T-helper 1 cell treated with Interleukin-12 subunit alpha and Interleukin-12 subunit beta and Interleukin-4 antibody, amounts not matched to agents 30 ng/mL and 1 ng/mL, for 36 hours (primary cell): Measurements from ENCODE around the gene NUDT4. TPM values are rescaled to one million over a fixed set of nuclear protein-coding genes. Genes with fewer than 3 reads are reported as not detected.
"Not testable (repeated sequence)": the region's sequence is repeated elsewhere in the genome, so short reads cannot be mapped to it uniquely, and the experiment has no call there.

Source experiments
- intact Hi-C: fragments of 100-400 bp; cut with micrococcal nuclease; formaldehyde crosslinking; loops from one replicate; pipeline ENCODE4 v1.15.1; 2024
- total RNA-seq: library from RNA; stranded (reverse); gene quantifications from 2 replicates; pipeline ENCODE4 v1.2.3, GENCODE V29; 2022

The NUDT4 gene
- total RNA-seq, 1 donor from 2014 or later: 41.0 TPM

DNA sequence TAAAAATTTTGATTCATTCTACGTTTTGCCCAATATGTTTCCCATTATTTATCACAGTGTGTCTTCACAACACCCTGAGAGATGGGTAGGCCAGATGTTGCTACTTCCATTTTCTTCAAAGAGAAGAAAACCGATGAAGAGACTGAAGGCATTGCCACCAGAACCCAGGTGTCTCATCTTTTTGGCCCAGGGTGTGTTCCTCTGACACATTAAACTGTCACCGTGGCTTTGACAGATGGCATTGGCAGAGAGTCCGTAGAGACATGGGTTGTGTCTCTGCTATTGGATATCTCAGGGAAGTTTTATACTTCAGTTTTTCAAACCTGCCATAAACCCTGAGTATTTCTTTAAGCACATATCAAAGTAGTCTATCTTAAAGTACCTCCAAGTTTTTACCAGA, 11.3 kb upstream of the NUDT4 start:
- intact Hi-C loops: no loop called here

DNA sequence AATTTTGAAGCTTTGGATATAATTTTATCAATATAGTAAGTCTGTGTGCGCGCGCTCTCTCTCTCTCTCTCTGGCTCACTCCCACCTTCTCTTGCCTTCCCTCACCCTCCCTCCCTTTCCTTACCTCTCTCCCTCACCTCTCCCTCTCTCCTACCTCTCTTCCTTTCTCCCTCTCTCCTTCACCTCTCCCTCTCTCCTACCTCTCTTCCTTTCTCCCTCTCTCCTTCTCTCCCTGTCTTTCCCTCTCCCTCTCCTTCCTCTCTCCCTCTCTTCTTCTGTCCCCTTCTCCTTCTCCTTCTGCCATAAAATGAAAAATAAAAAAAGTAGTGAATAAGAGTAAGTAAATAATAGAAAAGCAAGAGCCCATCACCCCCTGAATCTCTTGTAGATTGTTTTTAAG, 9.0 kb upstream of the NUDT4 start:
- intact Hi-C loops: no loop called here

DNA sequence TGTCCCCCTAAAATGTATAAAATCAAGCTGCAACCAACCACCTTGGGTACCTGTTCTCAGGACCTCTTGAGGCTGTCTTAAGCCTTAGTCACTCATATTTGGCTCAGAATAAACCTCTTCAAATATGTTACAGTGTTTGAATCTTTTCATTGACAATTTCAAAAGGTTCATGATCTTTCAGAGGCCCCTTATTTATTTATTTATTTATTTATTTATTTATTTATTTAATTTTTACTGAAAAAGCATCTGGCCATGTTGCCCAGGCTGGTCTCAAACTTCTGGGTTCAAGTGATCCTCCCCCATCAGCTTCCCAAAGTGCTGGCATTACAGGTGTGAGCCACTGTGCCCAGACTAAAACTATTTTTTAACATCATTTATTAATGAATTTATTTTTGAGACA, 8.2 kb upstream of the NUDT4 start:
- intact Hi-C loops: no loop called here

DNA sequence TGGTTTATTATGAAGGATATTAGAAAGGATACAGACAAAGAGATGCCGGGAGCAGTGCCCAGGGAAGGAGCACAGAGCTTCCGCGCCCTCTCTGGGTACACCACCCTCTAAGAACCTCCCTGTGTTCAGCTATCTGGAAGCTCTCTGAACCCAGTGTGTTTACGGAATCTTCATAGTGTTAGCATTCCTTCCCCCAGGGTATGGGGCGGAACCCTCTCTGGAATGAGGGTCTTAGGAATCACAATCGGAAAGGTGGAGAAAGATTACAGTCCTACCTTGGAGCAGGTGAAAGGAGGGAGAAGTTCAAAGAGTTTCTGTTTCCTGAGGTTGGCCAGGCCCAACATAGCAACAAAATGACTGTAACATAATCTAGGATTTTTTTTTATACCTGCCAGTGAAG, 6.8 kb upstream of the NUDT4 start:
- intact Hi-C loops: loop anchor here (10.0 kb wide), 1 partner anchor 776 kb away; no protein-coding TSS in a partner anchor

DNA sequence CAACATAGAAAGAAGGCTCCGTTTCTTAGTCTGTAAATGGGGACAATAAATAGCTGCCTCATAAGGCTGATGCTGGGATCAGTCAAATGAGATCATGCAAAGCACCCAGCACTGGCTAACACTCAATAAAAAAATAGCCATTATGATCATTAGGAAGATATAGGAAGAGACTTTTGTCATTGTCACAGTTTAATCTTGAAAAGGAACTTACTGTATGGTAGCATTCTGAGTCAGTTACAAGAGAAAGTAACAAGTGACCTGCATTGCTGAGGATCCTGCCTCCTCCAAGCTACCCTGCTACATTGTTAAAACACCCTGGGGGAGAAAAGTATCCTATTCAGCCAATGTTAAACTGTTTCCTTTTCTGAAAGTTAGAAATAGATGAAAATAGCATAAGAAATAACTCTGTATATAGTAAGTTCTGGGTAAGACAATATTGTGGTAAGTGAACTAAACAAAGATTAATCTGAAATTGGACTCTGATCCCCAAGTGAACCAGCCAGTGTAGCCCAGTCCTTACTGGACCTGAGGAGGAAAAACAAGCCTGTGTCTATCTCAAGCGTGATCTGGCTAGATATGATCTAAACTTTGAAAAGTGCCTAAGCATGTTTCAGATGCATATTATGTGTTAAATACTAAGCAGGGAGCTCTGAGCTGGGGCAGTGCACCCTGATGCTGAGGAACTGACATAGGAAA, 3.6 kb upstream of the NUDT4 start:
- intact Hi-C loops: loop anchor here (10.0 kb wide), 1 partner anchor 779 kb away; no protein-coding TSS in a partner anchor

DNA sequence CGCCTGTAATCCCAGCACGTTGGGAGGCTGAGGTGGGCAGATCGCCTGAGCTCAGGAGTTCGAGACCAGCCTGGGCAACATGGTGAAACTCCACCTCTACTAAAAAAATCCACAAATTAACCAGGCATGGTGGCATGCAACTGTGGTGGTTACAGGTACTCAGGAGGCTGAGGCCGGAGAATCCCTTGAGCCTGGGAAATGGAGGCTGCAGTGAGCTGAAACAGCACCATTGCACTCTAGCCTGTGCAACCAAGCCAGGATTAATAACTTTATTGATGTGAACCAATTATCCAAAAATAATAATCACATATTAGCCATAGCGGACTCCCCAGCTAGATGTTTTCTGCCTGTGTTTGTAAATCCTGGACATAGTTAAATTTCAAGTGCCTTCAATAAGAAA, 1.8 kb upstream of the NUDT4 start:
- intact Hi-C loops: loop anchor here (2.0 to 10.0 kb wide), 4 partner anchors 214 to 1841 kb away; partner anchors contain the start of genes FGD6, NR2C1 and VEZT

DNA sequence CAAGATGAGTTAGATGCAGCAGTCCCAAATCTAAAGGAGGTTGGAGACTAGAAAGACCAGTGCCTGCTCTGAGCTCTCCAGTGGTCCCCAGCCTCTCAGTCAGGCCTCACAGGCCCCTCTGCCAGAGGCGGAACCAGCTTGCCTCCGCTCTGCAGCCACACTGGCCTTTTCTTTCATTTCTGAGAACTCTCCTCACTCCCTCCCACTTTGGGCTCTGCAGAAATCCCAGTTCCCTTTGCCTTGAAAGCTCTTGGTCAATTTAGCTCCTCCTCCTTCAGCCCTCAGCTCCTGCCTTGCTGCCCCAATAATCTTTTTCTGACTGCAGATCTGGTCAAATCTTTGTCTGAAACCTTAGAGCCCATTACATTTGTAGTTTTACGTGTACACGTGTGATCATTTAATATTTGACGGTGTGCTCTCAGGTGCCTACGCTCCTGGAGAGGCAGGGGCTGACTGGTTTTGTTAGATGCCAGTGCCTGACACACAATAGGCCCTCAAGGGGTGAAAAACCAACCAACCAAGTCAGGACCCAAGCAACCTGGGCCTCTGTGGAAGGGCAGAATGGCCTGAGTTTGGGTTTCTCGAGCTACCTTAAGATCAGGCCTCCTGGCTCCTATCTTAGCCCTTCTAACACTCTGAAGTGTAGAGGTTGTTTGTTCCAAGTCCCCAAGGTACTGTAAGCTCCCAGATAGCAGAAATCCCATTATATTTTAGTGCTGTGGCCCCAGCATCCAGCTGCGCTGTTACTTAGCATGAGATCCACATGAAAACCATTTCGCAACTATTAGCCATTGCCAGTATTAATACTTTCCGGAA, 1.1 kb upstream of the NUDT4 start:
- intact Hi-C loops: loop anchor here (1.0 to 10.0 kb wide), 12 partner anchors 66 to 1840 kb away; partner anchors contain the start of genes CEP83, CRADD, EEA1 and FGD6

DNA sequence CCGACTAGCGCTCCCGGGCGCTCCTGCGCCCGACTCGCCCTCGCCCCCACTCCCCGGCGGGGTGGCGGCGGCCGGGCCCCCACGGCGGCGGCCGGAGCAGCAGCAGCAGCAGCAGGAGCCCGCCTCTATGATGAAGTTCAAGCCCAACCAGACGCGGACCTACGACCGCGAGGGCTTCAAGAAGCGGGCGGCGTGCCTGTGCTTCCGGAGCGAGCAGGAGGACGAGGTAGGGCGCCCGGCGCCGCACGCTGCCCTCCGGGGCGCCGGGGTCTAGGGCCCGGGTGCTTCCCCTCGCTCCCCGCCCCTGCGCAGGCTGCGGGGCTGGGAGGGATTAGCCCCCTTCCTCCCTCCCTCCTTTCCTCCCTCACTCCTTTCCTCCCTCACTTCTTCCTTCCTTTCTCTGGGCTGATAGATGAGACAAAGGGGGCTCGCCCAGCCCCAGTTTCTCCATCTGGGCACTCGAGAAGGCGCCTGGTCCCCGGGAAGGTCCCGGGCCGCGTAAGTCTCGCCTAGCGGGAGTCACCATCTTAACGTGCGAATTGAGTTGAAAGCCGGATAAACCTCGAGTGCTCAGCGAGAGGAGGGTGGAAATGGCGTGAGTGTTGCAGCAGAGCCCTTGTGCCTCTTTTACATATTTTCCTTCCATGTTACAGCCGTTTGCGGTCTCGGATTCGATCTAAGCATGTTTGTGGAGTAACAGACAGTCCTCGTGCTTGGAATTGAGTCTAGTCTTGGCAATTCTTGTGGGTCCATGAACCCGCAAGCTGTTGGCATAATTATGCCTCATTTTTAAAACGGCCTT, 672 bp downstream of the NUDT4 start:
- intact Hi-C loops: loop anchor here (1.0 to 10.0 kb wide), 7 partner anchors 18 to 1694 kb away; partner anchors contain the start of gene NR2C1

DNA sequence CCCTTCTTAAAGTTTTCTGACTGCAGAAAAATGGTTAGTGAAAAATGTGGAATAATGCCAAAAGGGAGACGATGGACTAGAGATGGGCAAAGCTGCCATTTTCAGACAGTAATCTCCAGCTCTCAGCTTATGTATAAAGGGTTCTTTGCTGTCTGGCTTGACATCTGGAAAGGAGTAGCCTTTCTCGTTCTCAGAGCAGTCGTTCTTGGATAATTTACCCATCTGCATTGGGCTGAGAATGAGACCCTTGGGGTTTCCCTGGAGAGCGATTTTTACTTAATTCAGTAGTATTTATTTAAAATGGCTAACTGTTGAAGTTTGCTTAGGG, 1.2 kb downstream of the NUDT4 start:
- intact Hi-C loops: loop anchor here (1.0 to 10.0 kb wide), 8 partner anchors 17 to 1693 kb away; partner anchors contain the start of gene NR2C1

DNA sequence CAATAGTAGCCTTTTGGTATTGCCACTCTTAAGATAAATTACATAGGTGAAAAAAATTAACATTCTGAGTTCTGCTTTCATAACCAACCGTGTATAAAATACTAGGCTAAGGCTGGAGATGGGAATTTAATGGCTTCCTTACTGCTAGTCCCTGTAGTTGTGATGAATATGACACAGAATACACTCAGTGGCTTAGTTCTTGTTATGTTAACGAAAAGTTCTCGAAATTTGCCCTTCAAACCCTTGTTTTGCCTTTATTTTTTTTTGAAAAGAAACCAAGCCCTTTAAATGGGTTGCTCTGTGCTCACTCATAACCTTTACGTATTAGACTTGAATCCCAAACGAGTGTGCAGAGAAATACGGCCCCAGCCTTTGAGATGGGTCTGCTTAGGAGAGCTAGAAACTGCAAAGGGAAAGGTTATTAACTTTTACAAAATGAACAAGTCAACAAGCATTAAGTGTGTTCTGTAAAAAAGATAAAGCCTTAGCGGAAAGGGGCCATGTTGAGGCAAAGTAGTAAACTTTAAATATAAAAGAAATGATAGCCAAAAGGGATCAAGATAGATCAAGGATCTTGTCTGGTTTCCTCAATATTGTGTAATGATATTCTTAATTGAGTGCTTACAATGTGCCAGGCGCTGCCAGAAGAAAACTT, 1.7 kb downstream of the NUDT4 start:
- intact Hi-C loops: loop anchor here (1.0 to 10.0 kb wide), 5 partner anchors 217 to 1693 kb away; partner anchors contain the start of gene NR2C1

DNA sequence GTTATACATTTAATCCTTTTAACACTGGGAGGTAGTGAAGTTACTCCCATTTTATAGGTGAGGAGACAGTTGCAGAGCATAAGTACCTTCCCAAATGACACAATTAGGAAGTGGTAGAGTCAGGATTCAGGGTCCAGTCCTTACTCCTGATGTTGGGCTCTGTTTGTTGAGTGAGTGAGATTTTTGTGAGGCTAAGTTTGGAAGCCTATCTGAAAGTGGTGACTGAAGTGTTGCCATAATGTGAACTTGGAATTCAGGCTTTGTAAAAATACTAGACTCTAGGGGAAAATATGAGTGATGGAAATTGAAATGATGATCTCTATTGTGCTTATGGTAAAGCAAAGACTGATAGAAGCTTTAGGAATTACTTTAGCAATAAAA, 2.2 kb downstream of the NUDT4 start:
- intact Hi-C loops: loop anchor here (1.0 to 10.0 kb wide), 9 partner anchors 8 to 1692 kb away; partner anchors contain the start of gene NR2C1

DNA sequence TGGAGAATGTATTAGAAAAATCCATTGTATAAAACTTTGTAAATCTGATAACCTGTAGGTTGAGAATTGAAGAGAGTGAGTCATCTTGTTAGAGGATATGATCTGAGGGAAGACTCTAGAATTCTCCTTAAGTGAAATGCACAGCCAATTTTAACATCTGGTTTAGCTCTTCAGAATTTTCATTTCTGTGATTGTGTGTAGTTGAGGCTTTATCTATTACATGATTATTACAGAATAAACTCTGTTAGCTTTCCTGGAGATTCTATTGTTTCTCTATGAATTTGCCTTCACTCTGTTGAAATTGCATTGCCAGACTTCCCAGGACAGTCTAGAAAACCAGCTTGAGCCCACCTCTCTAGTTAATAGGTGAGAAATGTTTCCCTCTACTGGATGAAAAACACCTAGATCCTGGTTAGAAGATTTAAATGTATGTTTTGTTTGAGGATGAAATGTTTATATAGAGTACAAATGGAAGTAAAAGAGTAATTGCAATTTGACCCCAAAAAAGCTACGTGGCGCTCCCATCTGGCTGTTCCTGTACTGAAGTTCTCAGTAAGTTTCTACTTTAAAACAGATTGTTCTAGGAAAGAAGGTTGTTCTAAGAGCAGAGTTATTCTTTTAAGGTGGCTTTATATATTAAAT, 2.9 kb downstream of the NUDT4 start:
- intact Hi-C loops: loop anchor here (1.0 kb wide), 4 partner anchors 8 to 393 kb away; no protein-coding TSS in a partner anchor

DNA sequence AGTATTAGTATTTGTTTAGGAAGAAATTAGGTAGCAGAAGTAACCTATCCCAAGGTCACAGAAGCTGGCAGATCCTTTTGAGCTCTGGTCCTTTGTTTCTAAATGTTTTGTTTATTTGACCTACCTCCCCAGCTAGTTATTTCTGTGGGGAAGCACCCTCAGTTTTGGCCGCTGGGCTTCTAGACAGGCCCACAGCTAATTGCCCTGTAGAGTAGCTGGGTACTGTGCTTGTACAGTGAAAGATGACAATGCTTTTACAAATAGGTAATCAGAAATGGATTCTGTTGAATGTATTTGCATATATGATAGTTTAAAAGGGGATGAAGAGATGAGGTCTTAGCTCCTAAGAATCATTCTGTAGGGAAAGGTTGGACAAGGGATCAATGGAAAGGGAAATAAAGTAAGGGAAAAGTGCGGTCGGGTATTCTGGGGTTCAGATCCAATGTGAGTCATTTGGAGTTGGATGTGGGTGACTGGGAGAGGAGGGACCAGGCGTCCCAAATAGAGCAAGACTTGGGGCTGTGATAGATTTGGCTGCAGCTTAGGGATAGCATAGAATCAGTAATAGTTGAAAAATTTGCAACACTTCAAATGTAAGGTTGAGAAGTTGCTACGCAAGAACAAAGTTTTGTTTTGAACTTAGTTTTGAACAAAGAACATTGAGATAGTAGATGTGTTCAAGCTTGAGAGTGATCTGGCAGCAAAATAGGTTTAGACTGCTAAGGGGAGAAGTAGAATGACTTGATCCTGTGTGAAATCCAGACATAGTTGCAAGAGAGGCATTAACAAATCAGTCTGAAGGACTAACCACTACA, 3.6 kb downstream of the NUDT4 start:
- intact Hi-C loops: no loop called here

DNA sequence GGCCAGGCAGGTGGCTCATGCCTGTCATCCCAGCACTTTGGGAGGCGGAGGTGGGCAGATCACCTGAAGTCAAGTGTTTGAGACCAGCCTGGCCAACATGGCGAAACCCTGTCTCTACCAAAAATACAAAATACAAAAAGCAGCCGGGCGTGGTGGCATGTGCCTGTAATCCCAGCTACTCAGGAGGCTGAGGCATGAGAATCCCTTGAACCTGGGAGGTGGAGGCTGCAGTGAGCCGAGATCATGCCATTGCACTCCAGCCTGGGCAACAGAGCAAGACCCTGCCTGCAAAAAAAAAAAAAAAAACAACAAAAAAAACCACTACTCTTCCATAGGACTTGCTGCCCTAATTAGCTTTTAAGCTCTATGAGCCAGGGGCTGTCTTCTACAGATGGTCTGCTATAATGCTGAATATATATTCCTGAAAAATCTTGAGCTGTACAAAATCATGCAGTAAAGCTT, 4.3 kb downstream of the NUDT4 start:
- intact Hi-C loops: not testable (repeated sequence)

DNA sequence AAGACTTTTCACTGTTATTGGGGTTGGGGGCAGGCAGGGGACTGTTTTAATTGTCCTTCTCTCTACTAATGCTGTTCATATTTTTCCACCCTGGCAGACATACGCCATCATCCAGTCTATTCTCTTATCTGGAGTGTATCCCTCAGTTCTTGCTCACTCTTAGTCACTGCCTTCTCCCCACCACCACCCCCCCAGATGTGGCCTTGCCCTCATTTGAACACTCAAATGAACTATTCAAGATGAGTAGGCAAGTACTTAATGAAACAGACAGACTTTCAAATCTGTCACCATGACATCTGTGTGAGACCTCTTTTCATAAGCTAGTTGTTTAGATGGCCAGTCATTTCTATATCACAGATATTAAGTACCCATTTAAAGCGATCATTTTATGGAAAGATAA, 10.1 kb downstream of the NUDT4 start:
- intact Hi-C loops: loop anchor here (1.0 kb wide), 1 partner anchor 7 kb away; no protein-coding TSS in a partner anchor

DNA sequence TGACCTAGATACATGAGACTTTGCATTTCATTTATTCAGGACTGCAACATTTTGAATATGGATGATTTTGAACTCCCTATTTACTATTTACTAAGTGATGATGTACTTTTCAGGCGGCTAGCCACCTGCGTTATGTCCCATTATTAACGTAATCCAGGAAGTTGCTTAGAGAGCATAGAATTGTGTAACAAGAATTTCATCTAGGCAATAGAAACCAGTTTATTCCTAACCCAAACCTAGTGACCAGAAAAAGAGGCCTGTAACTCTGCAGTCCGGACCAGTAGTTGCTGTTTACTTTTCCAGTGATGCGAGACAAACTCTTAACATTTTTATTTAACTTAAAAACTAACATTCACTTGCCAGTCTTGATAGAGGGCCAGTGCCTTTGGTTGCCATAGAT, 12.3 kb downstream of the NUDT4 start:
- intact Hi-C loops: no loop called here

DNA sequence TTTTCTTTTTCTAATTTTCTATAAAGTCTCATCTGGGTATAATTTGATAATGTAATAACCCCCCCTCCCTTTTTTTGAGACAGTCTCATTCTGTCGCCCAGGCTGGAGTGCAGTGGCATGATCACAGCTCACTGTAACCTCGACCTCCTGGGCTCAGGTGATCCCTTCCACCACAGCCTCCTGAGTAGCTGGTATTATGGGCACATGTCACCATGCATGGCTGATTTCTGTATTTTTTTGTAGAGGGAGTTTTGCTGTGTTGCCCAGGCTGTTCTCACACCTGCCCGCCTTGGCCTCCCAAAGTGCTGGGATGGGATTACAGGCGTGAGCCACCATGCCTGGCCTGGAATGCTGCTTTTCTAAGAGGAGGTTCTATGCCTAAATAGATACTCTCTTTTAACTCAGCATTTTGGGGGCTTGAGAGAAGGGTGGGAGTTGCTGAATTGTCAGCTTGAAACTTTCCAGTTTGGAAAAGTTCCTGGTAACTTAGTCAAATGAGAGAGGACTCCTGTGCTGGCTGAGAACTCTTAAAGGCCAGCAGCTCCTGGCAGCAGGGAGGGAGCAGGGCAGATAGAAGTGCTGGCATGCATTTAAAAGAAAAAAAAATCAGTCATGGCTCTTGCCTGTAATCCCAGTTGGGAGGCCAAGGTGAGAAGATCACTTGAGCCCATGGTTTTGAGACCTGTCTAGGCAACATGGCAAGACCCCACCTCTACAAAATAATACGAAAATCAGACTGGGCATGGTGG, 13.0 kb downstream of the NUDT4 start:
- intact Hi-C loops: no loop called here

DNA sequence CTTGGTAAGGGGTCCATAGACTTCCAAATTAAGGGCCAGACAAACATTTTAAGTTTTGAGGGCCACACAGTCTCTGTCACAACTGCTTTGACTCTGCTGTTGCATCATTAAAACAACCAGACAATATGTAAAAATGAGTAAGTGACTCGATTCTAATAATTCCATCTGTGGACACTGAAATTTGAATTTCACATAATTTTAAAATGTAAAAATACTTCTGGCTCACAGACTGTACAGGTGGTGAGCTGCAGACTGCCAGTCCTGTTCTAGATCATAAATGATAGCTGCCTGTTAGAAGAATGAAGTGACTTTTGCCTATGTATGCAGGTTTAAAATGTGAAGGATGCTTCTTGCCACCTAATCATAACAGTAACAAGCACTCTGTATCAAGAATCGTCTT, 15.7 kb downstream of the NUDT4 start:
- intact Hi-C loops: no loop called here
